Chondrocyte (in vitro differentiated cells): Measurements from ENCODE around the gene XNDC1N. TPM values are rescaled to one million over a fixed set of nuclear protein-coding genes. Genes with fewer than 3 reads are reported as not detected.

Experiments used
- DNase-seq: peaks from one replicate; pipeline ENCODE4 v3.0.0; 2021; ENCODE audit warnings: mixed read lengths, low spot score
- H3K27ac Mint-ChIP-seq: one replicate; pipeline ENCODE4 v1.8.0; 2021; ENCODE audit warnings: mild to moderate bottlenecking, moderate library complexity, mixed read lengths; ENCODE audit not compliant: unreplicated experiment
- H3K27me3 Mint-ChIP-seq: 2 replicates; pipeline ENCODE4 v1.8.0; 2021; ENCODE audit warnings: low read depth, mixed read lengths
- H3K36me3 Mint-ChIP-seq: 2 replicates; pipeline ENCODE4 v1.8.0; 2021; ENCODE audit warnings: low read depth, mixed read lengths
- H3K4me1 Mint-ChIP-seq: 2 replicates; pipeline ENCODE4 v1.8.0; 2021; ENCODE audit warnings: low read depth, mild to moderate bottlenecking, mixed read lengths
- H3K4me3 Mint-ChIP-seq: one replicate; pipeline ENCODE4 v1.8.0; 2021; ENCODE audit warnings: mild to moderate bottlenecking, moderate library complexity, mixed read lengths; ENCODE audit not compliant: unreplicated experiment
- H3K9me3 Mint-ChIP-seq: 2 replicates; pipeline ENCODE4 v1.8.0; 2021; ENCODE audit warnings: low read depth, mixed read lengths
- CTCF ChIP-seq: fragments of 200-600 bp; sonication (generic); IDR thresholded peaks from 2 replicates; pipeline ENCODE4 v1.5.0; 2021; ENCODE audit warnings: antibody characterized with exemption, mild to moderate bottlenecking, moderate library complexity
- total RNA-seq: library from RNA; stranded (reverse); gene quantifications from 3 replicates; pipeline ENCODE4 v1.2.1, GENCODE V29; 2021

The XNDC1N gene
- total RNA-seq, 1 donor from 2014 or later, result 6.1 TPM

DNA sequence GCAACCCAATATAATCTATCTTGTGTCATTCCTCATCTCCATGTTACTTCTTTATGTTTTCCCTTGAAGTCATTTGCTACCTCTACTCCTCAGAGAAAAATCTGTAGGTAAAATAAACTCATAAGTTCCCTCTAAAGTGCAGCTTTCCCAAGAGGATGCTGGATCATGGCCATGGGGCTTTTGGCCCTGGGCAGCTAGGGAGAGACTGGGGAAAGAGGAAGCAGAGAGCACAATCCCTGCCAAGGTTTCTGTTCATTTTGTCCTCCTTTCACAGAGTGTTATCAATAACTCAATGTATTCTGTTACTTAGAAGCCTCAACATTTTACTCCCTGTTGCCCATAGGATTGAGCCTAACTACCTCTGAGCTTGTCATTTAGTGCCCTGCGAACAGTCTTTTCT is 9.4 kb upstream of the XNDC1N start:
- Mint-ChIP-seq H3K27me3 (no peaks in the 10 kb centered on the region), H3K4me1 (peaks cover 48% of the 10 kb centered on the region), H3K36me3 (peaks cover 6% of the 10 kb centered on the region), H3K27ac (peak overlapping the region; percentile 55), H3K9me3 (no peaks in the 10 kb centered on the region), H3K4me3 (no peak overlapping the region)
- no peak for DNase-seq
- no peak for TF ChIP-seq CTCF

DNA sequence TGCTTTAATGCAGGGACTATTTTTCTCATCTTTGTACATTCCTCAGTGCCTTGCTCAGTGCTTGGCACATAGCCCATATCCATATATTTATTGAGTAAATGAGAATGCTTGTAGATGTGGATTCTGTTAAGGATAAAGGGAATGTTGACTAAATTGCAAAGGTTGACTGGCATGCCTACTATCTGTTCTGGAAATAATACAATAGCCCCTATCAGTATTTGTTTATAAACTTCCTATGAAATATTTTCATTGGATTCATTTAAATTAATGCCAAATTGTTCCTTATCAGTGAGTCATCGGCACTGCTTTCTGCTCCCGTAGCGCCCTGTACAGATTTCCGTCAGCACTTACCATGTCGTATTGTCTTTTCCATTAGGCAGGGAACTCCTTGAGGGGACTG is 8.4 kb upstream of the XNDC1N start:
- Mint-ChIP-seq H3K36me3 (peaks cover 4% of the 10 kb centered on the region), H3K27ac (peak overlapping the region; percentile 42), H3K9me3 (no peaks in the 10 kb centered on the region), H3K27me3 (no peaks in the 10 kb centered on the region), H3K4me3 (no peak overlapping the region), H3K4me1 (peaks cover 51% of the 10 kb centered on the region)
- no peak for DNase-seq
- TF ChIP-seq CTCF, result no peak

DNA sequence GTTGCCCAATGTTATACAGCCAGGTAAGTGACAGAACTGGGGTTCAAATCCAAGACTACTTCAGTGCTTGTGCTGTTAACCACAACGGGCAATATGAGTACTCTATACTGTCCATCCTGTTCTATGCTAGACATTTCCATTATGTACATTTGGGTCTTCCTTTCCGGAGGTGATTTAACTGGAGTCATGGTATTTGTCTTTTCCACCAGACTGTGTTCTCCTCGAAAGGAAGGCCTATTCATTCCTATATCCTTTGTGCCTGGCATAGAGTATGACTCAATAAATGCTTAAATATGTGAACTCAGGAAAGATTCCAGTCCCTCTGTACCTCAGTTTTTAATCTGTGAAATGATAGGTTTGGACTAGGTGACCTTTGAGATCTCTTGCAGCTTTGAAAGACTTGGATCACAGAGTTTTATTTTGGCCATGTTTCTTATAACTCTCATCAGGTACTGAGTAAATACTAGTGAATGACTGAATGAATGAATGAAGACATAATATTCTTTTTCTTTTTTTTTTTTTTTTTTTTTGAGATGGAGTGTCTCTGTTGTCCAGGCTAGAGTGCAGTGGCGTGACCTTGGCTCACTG is 7.0 kb upstream of the XNDC1N start:
- no peaks in the 10 kb centered on the region for H3K9me3 Mint-ChIP-seq
- peaks cover 65% of the 10 kb centered on the region for H3K4me1 Mint-ChIP-seq

DNA sequence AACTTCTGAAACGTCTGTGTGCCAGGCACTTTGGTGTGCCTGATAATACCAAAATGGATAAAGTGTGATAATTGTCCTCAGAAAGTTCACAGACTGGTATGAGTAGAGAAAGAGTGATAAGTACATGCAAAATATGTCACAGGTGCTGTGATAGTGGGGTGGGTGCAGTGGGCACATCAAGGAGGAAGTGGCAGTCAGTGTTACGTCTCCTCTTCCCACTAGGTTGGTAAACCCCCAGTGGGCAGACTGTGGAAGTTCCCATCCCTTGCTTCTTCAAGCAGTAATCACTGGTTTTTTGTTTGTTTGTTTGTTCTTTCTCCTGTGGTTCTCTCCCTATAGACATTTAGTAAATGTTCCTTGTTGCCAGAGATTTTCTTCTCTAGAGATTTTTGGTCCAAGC is 5.8 kb upstream of the XNDC1N start:
- no peak overlapping the region for H3K4me3 Mint-ChIP-seq
- no peaks in the 10 kb centered on the region for H3K27me3 Mint-ChIP-seq
- peak overlapping the region; percentile 52 for H3K27ac Mint-ChIP-seq
- peak; percentile 17 for TF ChIP-seq CTCF
- peaks cover 75% of the 10 kb centered on the region for H3K4me1 Mint-ChIP-seq
- no peak for DNase-seq
- no peaks in the 10 kb centered on the region for H3K9me3 Mint-ChIP-seq
- H3K36me3 Mint-ChIP-seq, result peaks cover 4% of the 10 kb centered on the region

More for the DNA sequence above, 7.0 kb upstream of the XNDC1N start:
- Mint-ChIP-seq H3K4me3 (no peak overlapping the region), H3K27ac (peak overlapping the region; percentile 27), H3K27me3 (no peaks in the 10 kb centered on the region), H3K36me3 (peaks cover 4% of the 10 kb centered on the region)
- no peak for TF ChIP-seq CTCF
- no peak for DNase-seq

- Mint-ChIP-seq H3K36me3 (peaks cover 4% of the 10 kb centered on the region), H3K4me1 (peaks cover 72% of the 10 kb centered on the region)
Measured at GRCh38 chr11:71933141-71933933, 4.9 kb upstream of the XNDC1N start.

More at GRCh38 chr11:71933141-71933933, 4.9 kb upstream of the XNDC1N start:
- no peak for DNase-seq
- Mint-ChIP-seq H3K27ac (peak overlapping the region; percentile 33), H3K9me3 (no peaks in the 10 kb centered on the region), H3K27me3 (no peaks in the 10 kb centered on the region), H3K4me3 (no peak overlapping the region)
- TF ChIP-seq CTCF, result no peak
